Right atrium auricular region (tissue), 2 donors: ENCODE results near the gene CCNE1. TPM values are rescaled to one million over a fixed set of nuclear protein-coding genes. Genes with fewer than 3 reads are reported as not detected.

ENCODE experiments used
- DNase-seq: peaks from one replicate; pipeline ENCODE4 v3.0.0-alpha.2; 2019; ENCODE audit warnings: low spot score
- H3K27ac ChIP-seq, 2 donors: fragments of 200-600 bp; sonication (generic); 1 replicate in 1 of 2; 2 replicates in 1 of 2; pipeline ENCODE4 v1.5.1; 2016 to 2019
- H3K27me3 ChIP-seq, 2 donors: fragments of 200-600 bp; sonication (generic); one replicate each; pipeline versions ENCODE4 v1.5.1 to v1.6.0; 2017 to 2019
- H3K36me3 ChIP-seq: fragments of 200-600 bp; sonication (generic); one replicate; pipeline ENCODE4 v1.5.1; 2016
- H3K4me1 ChIP-seq, 2 donors: fragments of 200-600 bp; sonication (generic); one replicate each; pipeline versions ENCODE4 v1.5.1 to v1.6.0; 2017 to 2019
- H3K4me3 ChIP-seq, 2 donors: fragments of 200-600 bp; sonication (generic); 1 replicate in 1 of 2; 2 replicates in 1 of 2; pipeline ENCODE4 v1.5.1; 2017 to 2019; ENCODE audit warnings: mild to moderate bottlenecking in 1 of 2, moderate library complexity in 1 of 2
- H3K9me3 ChIP-seq, 2 donors: fragments of 200-600 bp; sonication (generic); one replicate each; pipeline ENCODE4 v1.5.1; 2019
- total RNA-seq, 2 donors: library from RNA; depleted of rRNA; stranded (reverse); fragments of >200 nt; gene quantifications; one replicate each; pipeline ENCODE4 v1.1.0, GENCODE V29; 2016
- TF ChIP-seq, protein P1 (sequence below), 2 donors: fragments of 200-600 bp; sonication (generic); IDR thresholded peaks; one replicate each; pipeline ENCODE4 v1.5.1; 2019; ENCODE audit warnings: antibody characterized with exemption in 2 of 2

Gene CCNE1
- total RNA-seq, 2 donors from 2014 or later = 4.4 to 5.5 TPM

DNA sequence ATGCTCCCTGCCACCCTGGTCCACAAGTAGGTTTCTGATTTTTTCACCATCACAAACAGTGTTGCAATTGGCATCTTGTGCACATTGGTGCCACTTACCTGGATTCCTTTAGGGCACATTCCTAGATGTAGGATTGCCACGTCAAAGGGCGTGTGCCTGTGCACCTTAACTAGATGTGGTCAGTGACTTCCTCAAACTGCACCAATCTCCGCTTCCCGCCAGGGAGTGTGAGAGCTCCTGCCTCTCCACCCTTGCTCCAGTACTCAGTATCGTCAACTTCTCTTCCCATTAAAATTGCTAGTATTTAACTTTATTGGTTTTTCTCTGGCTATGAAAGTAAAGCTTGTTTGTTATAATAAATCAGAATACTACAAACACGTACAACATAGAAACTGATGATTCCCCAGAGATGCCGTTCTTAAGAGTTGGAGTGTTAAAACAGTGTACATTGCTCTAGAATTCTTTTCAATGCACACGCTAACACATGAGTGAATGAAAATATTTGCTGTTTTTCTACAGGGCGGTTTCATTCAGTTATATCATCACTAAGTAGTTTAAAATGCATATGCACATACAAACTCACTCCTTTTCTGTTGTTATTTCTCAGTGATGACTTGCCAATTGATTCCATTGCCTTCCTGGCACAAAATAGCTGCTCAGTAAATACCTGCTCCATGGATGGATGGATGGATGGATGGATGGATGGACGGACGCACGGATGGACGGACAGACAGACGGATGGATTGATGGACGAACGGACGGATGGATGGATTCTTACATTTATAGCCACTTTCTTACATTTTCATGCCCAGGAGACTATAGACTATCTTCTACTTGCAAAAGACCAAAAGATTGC, 23.4 kb downstream of the CCNE1 start:
- Histone ChIP-seq H3K27ac (no peak overlapping the region), H3K27me3 (no peaks in the 10 kb centered on the region), H3K4me1 (no peaks in the 10 kb centered on the region), H3K4me3 (no peak overlapping the region), H3K36me3 (no peaks in the 10 kb centered on the region), H3K9me3 (no peaks in the 10 kb centered on the region)
- TF ChIP-seq, protein P1, sequence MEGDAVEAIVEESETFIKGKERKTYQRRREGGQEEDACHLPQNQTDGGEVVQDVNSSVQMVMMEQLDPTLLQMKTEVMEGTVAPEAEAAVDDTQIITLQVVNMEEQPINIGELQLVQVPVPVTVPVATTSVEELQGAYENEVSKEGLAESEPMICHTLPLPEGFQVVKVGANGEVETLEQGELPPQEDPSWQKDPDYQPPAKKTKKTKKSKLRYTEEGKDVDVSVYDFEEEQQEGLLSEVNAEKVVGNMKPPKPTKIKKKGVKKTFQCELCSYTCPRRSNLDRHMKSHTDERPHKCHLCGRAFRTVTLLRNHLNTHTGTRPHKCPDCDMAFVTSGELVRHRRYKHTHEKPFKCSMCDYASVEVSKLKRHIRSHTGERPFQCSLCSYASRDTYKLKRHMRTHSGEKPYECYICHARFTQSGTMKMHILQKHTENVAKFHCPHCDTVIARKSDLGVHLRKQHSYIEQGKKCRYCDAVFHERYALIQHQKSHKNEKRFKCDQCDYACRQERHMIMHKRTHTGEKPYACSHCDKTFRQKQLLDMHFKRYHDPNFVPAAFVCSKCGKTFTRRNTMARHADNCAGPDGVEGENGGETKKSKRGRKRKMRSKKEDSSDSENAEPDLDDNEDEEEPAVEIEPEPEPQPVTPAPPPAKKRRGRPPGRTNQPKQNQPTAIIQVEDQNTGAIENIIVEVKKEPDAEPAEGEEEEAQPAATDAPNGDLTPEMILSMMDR (IDR thresholded peaks at IDR 0.05) = no peak
- no peak for DNase-seq

DNA sequence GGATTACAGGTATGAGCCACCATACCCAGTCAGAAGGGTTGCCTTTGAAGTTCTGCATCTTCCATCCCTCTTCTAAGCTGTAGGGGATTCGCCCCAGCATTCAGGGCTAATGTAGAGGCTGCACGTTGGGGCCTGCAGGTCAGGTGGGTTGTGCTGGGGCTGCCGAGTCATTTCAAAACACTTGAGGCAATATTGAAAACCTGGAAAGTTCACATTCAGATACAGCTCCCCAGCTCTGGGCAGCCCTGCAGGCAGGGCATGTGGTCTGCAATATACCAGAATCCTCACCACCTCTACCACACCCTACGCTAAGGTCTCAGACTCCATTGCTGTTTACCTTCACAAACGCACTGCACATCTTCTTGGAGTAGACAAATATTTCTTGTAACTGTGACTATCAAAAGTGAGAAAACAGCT, 24.6 kb downstream of the CCNE1 start:
- no peaks in the 10 kb centered on the region for H3K36me3 ChIP-seq
- no peak overlapping the region for H3K4me3 ChIP-seq
- DNase-seq = no peak
- TF ChIP-seq, protein P1 (IDR thresholded peaks at IDR 0.05) = no peak
- H3K27ac ChIP-seq = no peak overlapping the region
- H3K9me3 ChIP-seq = no peaks in the 10 kb centered on the region
- no peaks in the 10 kb centered on the region for H3K4me1 ChIP-seq
- no peaks in the 10 kb centered on the region for H3K27me3 ChIP-seq

DNA sequence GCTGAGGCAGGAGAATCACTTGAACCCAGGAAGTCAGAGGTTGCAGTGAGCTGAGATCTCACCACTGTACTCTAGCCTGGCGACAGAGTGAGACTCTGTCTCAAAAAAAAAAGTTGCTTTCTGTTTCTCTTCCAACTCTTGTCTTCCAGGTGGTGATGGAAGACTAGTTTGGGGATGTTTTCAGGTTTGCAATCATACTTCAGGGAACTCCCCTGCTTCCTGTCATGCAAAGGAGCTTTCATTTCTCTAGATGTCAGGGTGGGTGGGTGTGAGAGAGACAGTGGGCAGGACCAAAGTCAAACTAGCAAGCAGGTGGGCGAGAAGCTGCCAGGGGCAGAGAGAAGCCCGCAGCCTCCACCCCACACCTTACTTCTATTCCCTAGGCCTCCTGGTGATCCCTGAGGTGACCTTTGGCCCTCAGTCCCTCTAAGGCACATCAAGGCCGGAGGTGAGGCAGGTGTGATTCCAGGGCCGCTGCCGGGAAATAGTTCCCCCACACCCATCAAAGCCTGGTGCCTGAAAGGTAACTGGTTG, 25.7 kb downstream of the CCNE1 start:
- Histone ChIP-seq H3K27ac (no peak overlapping the region), H3K36me3 (no peaks in the 10 kb centered on the region), H3K9me3 (no peaks in the 10 kb centered on the region), H3K27me3 (no peaks in the 10 kb centered on the region), H3K4me3 (no peak overlapping the region), H3K4me1 (no peaks in the 10 kb centered on the region)
- TF ChIP-seq, protein P1 (IDR thresholded peaks at IDR 0.05) = no peak
- DNase-seq = no peak

DNA sequence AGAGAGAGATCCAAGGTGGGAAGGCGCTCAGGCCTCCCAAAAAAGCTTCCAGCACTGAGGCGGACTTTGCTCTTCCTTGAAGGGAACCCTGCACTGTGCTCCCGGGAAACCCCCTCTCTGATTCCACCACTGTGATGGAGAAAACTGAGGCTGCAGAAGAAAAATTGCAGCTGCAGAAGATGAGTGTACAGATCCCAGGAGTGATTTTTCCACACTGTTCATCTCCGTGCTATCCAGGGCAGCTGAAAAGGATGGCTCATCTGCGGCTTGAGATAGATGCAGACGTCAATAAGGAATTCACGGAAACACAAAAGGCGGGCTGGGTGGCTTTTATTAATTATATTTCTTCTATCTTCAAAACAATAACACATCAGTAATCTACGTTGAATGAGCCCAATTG, 26.2 kb downstream of the CCNE1 start:
- TF ChIP-seq, protein P1 (IDR thresholded peaks at IDR 0.05) = no peak

DNA sequence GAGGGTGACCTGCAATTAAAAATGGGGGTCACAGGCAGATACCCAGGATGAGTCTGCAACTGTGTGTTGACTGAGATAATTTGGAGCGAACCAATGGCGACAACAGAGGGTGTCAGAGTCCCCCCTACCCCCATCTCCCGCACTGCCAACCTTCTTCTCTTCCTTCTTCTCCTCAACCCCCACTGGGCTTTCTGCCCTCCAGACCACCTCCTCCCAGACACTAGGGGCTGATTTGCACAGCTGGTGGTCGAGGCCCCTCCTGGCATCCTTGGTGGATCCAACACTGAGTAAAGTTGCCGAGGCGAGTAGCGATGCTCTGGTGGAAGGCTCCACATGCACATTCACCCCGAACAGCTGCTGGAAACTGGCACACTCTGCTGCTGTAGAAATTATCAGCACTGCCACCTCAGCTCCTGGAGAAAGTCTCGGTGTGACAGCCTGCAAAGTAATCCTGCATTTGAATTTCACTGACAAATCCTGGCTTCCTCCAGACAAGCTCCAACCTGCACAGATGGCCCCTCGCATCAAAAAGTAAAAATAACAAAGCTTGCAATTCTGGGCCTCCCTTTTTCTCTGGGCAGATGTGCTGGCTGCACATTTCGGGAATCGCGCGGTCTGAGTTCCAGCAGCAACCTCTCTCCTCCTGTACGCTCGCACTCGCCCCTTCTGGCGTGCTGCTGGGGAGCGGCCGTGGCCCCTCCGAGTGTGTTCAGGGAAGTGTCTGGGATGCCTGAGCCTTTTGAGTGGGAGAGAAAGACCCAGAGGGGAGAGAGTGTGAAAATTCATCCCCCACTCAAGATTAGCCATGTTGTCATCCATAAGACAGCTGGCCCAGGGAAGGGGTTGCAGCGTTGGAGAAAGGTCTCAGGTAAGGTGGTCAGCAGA, 28.5 kb downstream of the CCNE1 start:
- Histone ChIP-seq H3K36me3 (no peaks in the 10 kb centered on the region), H3K4me1 (peaks cover 0 to 19% of the 10 kb centered on the region in 2 donors), H3K4me3 (no peak overlapping the region), H3K27ac (no peak overlapping the region), H3K27me3 (no peaks in the 10 kb centered on the region), H3K9me3 (no peaks in the 10 kb centered on the region)
- TF ChIP-seq, protein P1 (IDR thresholded peaks at IDR 0.05) = no peak
- DNase-seq = no peak

More for the DNA sequence above, 26.2 kb downstream of the CCNE1 start:
- no peak overlapping the region for H3K27ac ChIP-seq
- H3K4me3 ChIP-seq = no peak overlapping the region
- no peak for DNase-seq
- peaks cover 0 to 5% of the 10 kb centered on the region in 2 donors for H3K4me1 ChIP-seq
- H3K36me3 ChIP-seq = no peaks in the 10 kb centered on the region
- H3K9me3 ChIP-seq = no peaks in the 10 kb centered on the region
- no peaks in the 10 kb centered on the region for H3K27me3 ChIP-seq
